GM18907 (cell line): ENCODE data around the gene ACTR2.
"Not testable (repeated sequence)": the region's sequence is repeated elsewhere in the genome, so short reads cannot be mapped to it uniquely, and the experiment has no call there.

Source experiments
- ATAC-seq: cut with Tn5 transposase; IDR thresholded peaks from one replicate; pipeline ENCODE4 v1.9.1; 2021; ENCODE audit warnings: mild to moderate bottlenecking, moderate library complexity; ENCODE audit not compliant: unreplicated experiment

Gene ACTR2

DNA sequence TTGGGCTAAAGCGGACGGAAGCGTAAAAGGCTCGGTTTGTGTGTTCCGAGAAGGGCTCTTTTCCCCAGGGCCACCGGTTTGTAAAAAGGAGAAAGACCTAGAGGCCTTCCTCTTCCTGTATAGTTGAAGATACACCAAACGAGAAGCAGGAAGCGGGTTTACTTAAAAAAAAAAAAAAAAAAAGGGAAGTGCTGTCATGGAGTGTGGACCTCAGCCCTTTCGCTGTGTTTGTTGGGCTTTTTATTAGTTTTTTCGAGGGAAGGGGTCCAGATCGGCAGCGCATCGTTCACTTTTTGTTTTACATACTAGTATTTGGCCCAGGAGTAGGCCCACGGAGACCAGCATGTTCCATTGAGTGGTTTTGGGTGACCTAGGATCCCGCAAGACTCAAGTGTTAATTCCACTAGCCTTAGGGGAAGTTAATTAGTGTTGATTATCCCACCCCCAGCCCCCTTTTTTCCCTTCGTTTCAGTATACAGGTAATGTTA lies 676 bp downstream of the ACTR2 start:
- peak; percentile 43 for ATAC-seq

DNA sequence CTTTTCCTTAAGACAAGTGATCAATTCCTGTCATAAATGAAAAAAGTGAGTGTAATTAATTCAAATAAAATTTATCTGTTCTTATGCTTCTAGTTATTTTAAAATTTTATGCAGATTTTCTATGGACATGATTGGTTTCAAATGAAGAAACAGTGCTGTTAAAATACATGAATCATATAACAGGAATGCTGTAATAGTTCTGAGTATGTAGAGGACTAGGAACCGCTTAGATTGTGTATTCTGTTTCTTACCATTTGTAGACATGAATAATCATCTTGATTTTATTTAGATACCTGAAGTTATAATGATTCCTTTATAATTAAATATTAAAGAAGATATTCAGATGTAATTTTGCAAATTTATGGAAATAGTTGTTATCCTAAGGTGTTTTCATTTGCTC lies 3.5 kb downstream of the ACTR2 start:
- ATAC-seq: no peak

DNA sequence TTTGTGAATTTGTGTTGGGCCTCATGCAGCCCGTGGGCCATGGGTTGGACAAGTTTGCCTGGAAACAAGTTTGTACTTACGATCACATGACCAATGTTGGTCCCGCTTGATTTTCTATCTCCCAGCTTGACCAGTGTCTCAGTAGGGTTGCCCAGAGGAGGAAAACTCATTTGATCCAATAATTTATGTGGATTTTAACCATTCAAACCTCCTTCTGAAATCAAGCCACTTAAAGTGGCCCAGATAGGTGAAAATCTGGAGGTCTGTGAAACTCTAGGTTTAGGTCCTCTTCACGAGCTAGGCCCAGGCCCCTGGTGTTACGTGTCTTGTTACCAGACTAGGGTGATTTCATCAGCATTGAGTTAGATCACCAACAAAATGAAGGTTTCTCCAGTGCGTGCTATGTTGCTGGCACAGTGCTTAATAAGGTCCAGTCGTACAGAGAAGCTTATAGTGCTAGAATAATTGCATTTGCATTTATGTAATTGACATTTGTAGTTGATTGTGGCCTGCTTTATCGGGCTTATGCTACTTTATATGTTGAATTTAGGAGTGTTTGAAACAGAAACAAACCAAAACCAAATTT lies 4.4 kb downstream of the ACTR2 start:
- ATAC-seq: no peak

DNA sequence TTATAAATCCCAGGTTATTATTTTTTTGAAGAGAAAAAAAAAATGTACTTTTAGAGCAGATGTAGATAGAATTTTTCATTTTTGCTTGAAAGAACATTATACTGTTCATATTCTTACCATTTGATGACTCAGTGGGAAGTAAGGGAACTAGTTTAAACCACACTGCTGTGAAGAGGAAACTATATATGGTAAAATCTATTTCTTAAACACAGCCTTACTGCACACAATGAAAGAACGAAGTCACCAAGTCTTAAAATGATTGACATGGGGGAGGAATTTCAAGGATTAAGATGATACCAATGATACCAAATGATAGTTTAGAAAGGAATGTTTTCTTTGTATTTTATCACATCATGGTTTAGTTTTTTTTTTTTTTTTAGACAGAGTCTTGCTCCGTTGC lies 5.0 kb downstream of the ACTR2 start:
- no peak for ATAC-seq

DNA sequence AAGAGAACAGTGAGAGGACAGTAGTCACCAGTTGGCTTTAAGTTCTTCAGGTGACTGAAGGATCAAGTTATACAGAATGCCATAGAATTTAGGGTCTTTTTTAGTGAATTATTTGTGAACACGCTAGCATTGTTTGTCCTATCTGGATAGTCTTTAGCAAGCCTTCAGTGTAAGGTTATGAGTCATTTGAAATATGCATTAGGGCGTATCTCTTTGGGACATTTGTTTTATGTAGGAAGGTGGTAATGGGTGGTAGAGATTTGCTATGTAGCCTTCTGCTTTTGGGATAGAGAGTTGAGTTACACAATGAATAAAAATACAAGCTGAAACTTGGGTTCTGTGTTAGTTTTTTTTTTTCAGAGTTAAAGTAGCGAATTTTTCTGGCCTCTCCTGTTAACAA lies 13.0 kb downstream of the ACTR2 start:
- ATAC-seq: no peak

DNA sequence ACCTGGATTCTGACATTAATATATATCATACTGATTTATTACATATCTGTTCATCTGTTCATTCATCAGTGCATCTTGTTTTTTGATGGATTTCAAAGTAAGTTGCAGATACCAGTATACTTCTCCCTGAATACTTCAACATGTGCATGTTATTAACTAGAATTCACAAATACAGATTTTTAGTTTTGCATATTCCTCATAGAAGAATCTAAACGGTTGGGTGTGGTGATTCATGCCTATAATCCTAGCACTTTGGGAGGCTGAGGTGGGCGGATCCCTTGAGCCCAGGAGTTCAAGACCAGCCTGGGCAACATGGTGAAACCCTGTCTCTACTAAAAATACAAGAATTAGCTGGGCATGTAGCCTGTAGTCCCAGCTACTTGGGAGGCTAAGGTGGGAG lies 16.8 kb downstream of the ACTR2 start:
- ATAC-seq: not testable (repeated sequence)

DNA sequence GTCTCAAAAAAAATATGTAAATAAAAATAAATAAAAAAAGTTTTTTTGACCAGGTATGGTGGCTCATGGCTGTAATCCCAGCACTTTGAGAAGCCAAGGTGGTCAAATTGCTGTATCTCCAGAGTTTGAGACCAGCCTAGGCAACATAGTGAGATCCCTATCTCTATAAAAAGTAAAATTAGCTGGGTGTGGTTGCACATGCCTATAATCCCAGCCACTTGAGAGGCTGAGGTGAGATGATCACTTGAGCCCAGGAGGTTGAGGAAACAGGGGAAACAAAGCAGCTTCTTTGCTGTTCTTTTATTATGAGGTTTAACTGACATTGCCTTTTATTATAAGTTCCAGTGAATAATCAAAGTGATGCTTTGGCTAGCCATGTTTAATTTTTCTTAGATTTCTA lies 25.0 kb downstream of the ACTR2 start:
- ATAC-seq: no peak

DNA sequence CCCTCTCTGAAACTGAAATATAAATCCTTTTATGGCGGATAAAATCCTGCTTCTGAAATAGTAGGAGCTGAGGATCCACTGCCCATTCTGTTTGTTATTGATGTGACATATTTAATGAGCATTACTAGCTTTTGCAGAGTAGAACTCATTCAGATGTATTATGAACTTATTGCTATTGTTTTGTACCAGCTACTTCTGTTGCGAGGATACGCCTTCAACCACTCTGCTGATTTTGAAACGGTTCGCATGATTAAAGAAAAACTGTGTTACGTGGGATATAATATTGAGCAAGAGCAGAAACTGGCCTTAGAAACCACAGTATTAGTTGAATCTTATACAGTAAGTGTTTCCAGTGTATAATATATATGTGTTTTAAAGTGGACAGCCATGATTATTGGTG lies 27.7 kb downstream of the ACTR2 start:
- ATAC-seq: no peak

DNA sequence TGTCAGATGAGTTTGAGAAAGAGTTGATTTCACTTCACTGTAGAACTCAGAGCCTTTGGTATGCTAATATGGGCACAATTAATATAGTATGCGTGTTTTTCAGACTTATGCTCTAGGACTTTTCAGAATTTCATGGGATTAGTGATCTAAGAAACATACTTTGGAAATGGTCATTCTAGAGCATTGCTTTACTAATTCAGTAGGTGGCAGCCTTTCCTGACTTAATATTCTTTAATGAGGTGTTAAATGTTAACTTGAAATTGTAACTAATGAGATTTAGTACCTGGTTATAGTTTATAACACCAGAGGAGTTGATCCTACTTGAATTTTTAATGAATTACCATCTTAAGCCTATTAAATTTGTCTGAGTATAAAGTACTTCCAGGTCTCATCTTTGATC lies 28.4 kb downstream of the ACTR2 start:
- no peak for ATAC-seq

DNA sequence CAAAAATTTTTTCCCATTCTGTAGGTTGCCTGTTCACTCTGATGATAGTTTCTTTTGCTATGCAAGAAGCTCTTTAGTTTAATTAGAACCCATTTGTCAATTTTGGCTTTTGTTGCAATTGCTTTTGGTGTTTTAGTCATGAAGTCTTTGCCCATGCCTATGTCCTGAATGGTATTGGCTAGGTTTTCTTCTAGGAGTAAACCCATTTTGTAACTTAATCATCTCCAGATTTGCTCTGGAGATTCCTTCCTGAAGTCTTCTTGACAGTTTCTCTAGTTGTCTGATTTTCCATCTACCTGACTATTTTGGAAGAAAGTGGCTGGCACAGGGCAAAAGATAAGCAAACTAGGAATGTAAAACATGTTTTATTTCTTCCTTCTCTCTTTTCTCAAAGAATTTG lies 30.2 kb downstream of the ACTR2 start:
- ATAC-seq: not testable (repeated sequence)

DNA sequence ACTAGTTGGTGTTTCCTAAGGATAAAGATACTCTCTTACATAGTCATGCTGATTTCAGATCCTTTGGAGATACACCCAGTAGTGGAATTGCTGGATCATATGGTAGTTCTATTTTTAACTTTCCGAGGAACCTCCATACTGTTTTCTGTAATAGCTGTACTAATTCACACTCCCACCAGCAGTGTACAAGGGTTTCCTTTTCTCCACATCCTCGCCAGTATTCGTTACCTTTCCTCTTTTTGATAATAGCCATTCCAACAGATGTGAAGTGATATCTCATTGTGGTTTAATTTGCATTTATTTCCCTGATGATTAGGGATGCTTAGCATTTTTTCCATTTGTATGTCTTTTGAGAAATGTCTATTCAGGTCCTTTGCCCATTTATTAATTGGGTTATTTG lies 34.0 kb downstream of the ACTR2 start:
- no peak for ATAC-seq

DNA sequence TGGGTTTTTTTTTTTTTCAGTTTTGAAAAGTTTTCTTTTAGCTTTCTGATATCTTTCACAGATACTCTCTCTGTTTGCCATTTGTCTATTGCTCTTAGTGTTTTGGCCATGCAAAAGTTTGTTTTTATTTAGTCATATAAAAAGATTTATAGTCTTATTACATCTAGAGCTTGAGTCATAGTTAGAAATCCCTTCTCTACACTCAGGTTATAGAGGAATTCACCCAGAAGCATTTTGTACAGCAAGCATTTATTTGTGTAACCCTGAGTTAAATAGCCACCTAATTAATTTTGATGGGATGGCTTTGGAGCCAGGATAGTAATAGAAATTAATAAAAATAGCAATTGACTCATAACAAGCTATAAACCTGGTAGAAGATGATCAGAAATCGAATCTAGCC lies 35.6 kb downstream of the ACTR2 start:
- no peak for ATAC-seq

DNA sequence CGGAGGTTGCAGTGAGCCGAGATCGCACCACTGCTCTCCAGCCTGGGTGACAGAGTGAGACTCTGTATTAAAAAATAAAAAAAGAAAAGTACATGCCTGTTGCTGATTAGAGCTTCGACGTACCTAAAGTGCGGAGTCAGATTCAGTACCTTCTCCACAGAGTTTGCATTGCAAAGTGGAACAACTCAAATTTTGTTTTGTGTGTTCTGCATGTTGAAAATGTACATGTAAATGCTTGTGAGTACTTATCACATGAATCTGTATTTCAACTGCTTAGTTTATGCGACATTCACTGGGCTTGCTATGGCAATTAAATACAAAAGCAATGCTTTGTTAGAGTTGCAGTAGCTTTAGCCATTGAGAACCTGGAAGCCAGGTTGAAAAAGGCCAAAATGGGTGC lies 36.4 kb downstream of the ACTR2 start:
- ATAC-seq: no peak

DNA sequence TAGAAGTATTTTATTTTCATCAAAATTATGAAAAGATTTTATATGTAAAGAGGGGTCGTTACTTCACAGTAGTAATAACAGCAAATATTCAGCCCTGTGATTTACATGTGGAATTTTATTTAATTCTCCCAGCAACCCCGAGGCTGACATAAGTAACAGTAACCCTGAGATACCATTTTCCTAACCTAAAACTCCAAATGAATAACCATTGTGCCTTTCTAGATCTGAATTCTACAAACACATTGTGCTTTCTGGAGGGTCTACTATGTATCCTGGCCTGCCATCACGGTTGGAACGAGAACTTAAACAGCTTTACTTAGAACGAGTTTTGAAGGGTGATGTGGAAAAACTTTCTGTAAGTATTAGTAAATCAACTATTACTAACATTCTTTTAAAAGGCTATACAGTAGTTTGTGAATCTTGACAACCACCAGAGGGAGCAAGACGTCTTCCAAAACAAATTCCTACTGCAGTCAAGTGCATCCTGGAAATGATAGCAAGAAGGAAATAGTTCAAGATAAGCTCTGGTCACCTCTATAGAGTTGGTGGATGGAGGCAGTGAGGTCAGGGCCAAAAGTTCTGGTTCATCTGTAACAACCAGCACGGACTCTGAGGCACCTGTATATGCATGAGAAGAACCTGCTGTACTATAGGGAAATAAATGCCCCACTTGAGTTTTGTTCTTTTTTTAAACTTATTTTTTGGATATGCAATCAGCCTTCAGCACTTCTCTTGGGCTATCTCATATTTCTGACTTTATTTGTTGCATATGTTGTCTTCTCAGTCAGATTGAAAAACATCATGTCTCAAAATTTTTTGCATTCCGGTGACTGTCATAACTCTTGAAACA lies 37.4 kb downstream of the ACTR2 start:
- ATAC-seq: no peak

DNA sequence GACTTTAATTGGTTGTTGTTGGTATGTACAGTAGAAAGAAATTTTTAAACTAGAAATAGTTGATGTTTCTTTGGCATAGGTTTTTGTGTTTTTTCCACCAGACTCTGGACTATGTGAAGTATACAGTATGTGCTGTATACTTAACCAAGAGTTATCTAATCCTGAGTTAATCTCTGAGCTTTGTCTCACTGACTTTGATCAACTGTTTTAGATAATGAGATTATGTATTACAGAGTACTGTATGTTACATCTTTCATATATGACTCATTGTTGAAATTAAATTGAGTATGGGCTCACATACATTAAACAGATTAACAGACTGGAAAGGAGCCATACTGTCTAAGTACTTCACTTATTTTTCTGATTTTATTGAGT lies 38.0 kb downstream of the ACTR2 start:
- ATAC-seq: no peak

DNA sequence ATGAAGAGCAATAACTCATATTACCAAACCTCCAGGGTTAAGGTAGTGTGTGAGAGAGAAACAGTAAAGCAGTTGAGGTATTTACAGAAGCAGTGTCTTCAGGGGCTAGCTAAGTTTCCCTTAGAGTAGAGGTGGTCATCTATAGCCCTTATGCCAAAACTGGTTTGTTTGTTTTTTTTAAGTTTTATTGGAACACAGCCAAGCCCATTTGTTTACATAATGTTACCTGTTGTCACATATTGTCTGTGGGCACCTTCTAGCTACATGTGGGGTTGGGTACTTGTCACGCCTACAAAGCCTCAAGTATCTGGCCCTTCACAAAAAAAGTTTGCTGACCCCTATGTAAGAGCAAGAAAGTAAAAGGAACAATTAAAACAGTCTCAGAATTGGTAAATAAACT lies 39.4 kb downstream of the ACTR2 start:
- ATAC-seq: no peak

DNA sequence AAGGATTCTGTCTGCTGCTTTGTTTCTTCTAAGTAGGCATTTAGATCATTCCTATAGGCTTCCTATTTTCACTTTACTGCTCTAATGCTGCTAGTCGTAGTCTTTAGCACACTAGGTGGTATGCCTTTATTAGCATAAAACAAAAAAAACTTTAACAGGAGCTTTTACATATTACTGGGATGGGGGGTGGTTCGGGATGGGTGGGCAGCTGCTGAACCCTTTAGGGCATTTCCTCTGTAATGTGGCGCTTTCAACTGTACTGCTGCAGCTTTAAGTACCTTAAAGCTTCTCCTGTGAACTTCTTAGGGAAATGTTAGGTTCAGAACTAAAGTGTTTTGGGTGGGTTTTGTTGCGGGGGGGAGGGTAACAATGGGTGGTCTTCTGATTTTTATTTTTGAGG lies 41.3 kb downstream of the ACTR2 start:
- no peak for ATAC-seq

DNA sequence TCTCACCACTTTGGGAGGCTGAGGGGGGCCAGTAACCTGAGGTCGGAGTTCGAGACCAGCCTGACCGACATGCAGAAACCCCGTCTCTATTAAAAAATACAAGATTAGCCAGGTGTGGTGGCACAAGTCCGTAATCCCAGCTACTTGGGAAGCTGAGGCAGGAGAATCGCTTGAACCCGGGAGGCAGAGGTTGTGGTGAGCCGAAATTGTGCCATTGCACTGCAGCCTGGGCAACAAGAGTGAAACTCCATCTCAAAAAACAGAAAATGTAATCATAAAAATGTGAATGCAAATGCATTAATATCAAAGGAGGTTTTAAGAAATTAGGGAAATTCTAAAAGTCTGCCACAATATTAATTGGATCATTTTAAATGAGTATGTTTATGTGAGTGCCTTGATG lies 45.7 kb downstream of the ACTR2 start:
- ATAC-seq: no peak

DNA sequence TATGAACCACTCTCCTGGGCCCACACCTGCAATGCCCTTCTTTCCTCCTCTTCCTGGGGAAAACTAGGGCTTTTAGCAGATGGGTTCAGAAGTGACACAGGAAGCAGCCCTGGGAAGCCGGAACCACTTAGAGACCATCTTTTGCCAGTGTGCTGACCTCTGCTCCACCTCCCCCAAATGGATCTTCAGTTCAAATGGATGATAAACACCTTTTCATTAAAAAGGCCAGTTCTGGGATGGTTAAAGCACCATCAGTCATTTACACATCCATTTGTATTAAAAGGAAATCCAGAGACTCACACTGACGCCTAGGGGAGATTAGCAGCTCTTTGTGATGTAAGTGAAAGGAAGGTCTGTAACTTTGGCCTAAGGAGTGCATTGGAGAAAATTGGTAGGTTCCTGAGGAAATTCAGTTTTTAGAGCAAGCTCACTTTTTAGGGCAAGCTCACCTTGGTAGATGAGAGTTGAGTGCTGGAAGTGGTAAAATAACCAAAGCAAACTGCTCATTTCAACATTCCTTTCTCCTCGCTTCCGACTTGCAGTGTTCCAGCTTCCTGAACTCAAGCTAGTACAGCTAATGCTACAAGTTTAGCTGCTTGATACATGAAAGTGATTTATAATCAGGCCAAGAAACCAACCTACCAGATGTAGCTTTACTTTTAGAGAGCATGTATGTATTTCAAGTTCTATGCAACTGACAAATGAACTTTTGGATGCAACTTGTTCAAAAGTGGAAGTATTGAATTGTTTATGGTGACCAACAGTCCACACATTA lies 47.7 kb downstream of the ACTR2 start:
- no peak for ATAC-seq

DNA sequence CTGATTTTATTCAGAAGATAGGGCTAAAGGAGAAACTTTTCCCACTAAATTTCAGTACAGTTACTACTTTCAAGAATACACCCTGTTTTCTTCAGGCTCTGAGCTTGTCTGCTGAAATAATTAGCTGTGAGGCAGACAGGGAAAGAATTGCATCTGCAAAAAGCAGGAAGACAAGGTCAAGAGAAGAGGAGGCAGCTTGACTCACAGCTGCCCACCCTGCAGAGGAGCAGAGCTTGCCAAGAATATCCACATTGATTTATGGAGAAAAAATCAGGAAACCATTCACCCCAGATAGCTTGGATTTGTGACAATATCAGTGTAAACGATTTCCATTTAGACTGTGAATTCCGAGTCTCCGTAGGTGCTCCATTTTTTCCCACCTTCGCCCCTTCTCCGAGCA lies 49.0 kb downstream of the ACTR2 start:
- no peak for ATAC-seq

DNA sequence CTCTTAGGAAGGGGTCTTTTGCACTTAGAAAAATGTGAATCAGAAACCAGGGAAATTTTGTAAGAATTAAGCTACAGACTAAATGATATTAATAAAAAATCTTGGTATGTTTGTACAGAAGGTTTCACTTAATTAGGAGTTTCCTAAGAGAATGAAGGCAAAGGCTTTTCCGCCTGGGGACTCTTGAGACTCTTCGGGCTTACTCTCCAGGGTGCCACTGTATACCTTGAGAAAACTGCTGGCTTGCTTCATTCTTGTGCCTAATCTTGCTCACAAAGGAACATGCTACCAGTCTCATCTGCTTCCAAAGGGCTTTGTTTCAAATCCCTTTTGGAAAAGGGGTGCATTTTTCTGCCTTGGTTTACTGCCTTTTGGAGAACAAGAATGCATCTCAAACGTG lies 49.5 kb downstream of the ACTR2 start:
- ATAC-seq: no peak
